ENCODE data around the gene ZGPAT.

DNA sequence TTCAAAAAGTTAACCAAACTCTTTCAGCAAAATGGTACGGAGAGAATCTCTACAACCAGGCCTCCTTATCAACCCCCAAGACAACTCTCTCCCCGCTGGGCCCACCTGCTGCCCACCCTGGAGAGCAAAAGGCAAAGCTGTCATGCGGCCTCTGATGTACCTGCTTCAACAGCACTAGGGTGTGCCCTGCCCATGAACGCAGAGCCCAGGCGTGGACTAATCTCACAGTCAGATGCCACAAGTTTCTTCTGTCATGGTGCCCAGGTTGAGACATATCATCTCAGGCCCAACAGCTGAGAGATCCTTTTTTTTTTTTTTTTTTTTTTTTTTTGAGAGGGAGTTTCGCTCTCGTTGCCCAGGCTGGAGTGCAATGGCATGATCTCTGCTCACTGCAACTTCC, 58.1 kb downstream of the ZGPAT start:
- no peak for TF ChIP-seq EZH2 (IDR thresholded peaks at IDR 0.05; ENCODE audit: borderline replicate concordance, insufficient read depth, low read depth, low read length, poor library complexity, severe bottlenecking)
- TF ChIP-seq, protein P1, sequence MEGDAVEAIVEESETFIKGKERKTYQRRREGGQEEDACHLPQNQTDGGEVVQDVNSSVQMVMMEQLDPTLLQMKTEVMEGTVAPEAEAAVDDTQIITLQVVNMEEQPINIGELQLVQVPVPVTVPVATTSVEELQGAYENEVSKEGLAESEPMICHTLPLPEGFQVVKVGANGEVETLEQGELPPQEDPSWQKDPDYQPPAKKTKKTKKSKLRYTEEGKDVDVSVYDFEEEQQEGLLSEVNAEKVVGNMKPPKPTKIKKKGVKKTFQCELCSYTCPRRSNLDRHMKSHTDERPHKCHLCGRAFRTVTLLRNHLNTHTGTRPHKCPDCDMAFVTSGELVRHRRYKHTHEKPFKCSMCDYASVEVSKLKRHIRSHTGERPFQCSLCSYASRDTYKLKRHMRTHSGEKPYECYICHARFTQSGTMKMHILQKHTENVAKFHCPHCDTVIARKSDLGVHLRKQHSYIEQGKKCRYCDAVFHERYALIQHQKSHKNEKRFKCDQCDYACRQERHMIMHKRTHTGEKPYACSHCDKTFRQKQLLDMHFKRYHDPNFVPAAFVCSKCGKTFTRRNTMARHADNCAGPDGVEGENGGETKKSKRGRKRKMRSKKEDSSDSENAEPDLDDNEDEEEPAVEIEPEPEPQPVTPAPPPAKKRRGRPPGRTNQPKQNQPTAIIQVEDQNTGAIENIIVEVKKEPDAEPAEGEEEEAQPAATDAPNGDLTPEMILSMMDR (IDR thresholded peaks at IDR 0.05), result no peak
